Upper lobe of left lung (tissue), 6 donors: Measurements from ENCODE around the gene DOC2B. TPM values are rescaled to one million over a fixed set of nuclear protein-coding genes. Genes with fewer than 3 reads are reported as not detected.

Experiments used
- ATAC-seq, 2 donors: fragments of 200-7000 bp; cut with Tn5 transposase; one replicate each; pipeline ENCODE4 v1.9.1; 2022; ENCODE audit warnings: mild to moderate bottlenecking in 2 of 2, moderate library complexity in 2 of 2; ENCODE audit not compliant: low FRiP score in 2 of 2
- DNase-seq, 2 donors: peaks; one replicate each; pipeline ENCODE4 v3.0.0-alpha.2; 2019 to 2020
- H3K27ac ChIP-seq, 4 donors: fragments of 200-600 bp; sonication (generic); one replicate each; pipeline ENCODE4 v1.5.1; 2016 to 2019
- H3K27me3 ChIP-seq, 4 donors: fragments of 200-600 bp; sonication (generic); one replicate each; pipeline ENCODE4 v1.5.1; 2017 to 2019
- H3K36me3 ChIP-seq, 4 donors: fragments of 200-600 bp; sonication (generic); one replicate each; pipeline ENCODE4 v1.5.1; 2016 to 2019
- H3K4me1 ChIP-seq, 4 donors: fragments of 200-600 bp; sonication (generic); one replicate each; pipeline ENCODE4 v1.5.1; 2018 to 2019
- H3K4me3 ChIP-seq, 4 donors: fragments of 200-600 bp; sonication (generic); one replicate each; pipeline ENCODE4 v1.5.1; 2017 to 2019; ENCODE audit warnings: mild to moderate bottlenecking in 2 of 4, moderate library complexity in 1 of 4
- H3K9me3 ChIP-seq, 4 donors: fragments of 200-600 bp; sonication (generic); one replicate each; pipeline ENCODE4 v1.5.1; 2018 to 2019
- CTCF ChIP-seq, 6 experiments: fragments of 450-650 bp in 4 of 6; fragments of 200-600 bp in 2 of 6; sonication (generic) in 2 of 6; IDR thresholded peaks; one replicate each; pipeline ENCODE4 v1.5.1; 2016 to 2019; ENCODE audit warnings: antibody characterized with exemption in 6 of 6
- EP300 ChIP-seq, 4 donors: sonication (generic); formaldehyde crosslinking; IDR thresholded peaks; one replicate each; pipeline ENCODE4 v1.5.1; 2017; ENCODE audit warnings: antibody characterized with exemption in 4 of 4, control low read depth in 2 of 4
- POLR2A ChIP-seq, 4 donors: fragments of 450-650 bp; IDR thresholded peaks; one replicate each; pipeline ENCODE4 v1.5.1; 2016 to 2017; ENCODE audit warnings: antibody characterized with exemption in 4 of 4, mild to moderate bottlenecking in 2 of 4
- POLR2AphosphoS5 ChIP-seq, 2 donors: sonication (generic); formaldehyde crosslinking; IDR thresholded peaks; one replicate each; pipeline ENCODE4 v1.5.1; 2017; ENCODE audit warnings: antibody characterized with exemption in 2 of 2
- WGBS, 2 donors: methylation state at CpG; one replicate each; pipeline ENCODE4 v1.1.5; 2017 to 2018; 5-methylcytosine and 5-hydroxymethylcytosine counted together
- total RNA-seq, 6 donors: library from RNA; depleted of rRNA in 4 of 6; stranded (reverse); fragments of >200 nt in 4 of 6; gene quantifications; one replicate each; pipeline versions ENCODE4 v1.1.0 to v1.2.1, GENCODE V29; 2016 to 2021
- donor health status: DM: no; HTN: no; CAD: no; lungs with moderate emphysema.
- donor health status: DM: no; HTN: yes; CAD: no; lungs with severe emphysema.

The DOC2B gene
- total RNA-seq, 6 donors from 2014 or later: 1.0 to 10.2 (median 4.4) TPM

- ATAC-seq: no peak
- Histone ChIP-seq H3K9me3 (no peaks in the 10 kb centered on the region), H3K27me3 (no peaks in the 10 kb centered on the region), H3K4me1 (no peaks in the 10 kb centered on the region), H3K4me3 (no peak overlapping the region), H3K27ac (no peak overlapping the region), H3K36me3 (peaks cover 0 to 5% (median 0%) of the 10 kb centered on the region in 4 donors)
- no peak for TF ChIP-seq POLR2A (IDR thresholded peaks at IDR 0.05)
- TF ChIP-seq CTCF (IDR thresholded peaks at IDR 0.05): no peak
- no peak for TF ChIP-seq POLR2AphosphoS5 (IDR thresholded peaks at IDR 0.05)
- no peak for TF ChIP-seq EP300 (IDR thresholded peaks at IDR 0.05)
- DNase-seq: peak in 1 of 2 donors; percentile 43
- WGBS, 2 donors: 88 to 100% methylated on average over 6 to 11 of the region's 11 CpGs
Measured at GRCh38 chr17:162689-163088, 18.8 kb downstream of the DOC2B start.

GRCh38 chr17:161481-161880, 20.0 kb downstream of the DOC2B start:
- H3K9me3 ChIP-seq: no peaks in the 10 kb centered on the region
- DNase-seq (peak in 1 of 2 donors; percentile 37), ATAC-seq (no peak)
- TF ChIP-seq EP300 (IDR thresholded peaks at IDR 0.05) (no peak), CTCF (IDR thresholded peaks at IDR 0.05) (no peak), POLR2AphosphoS5 (IDR thresholded peaks at IDR 0.05) (no peak), POLR2A (IDR thresholded peaks at IDR 0.05) (no peak)
- H3K27me3 ChIP-seq: no peaks in the 10 kb centered on the region
- peaks cover 0 to 5% (median 0%) of the 10 kb centered on the region in 4 donors for H3K36me3 ChIP-seq
- no peaks in the 10 kb centered on the region for H3K4me1 ChIP-seq
- WGBS, 2 donors: 79 to 80% methylated on average over 8 to 10 of the region's 10 CpGs
- H3K4me3 ChIP-seq: no peak overlapping the region
- H3K27ac ChIP-seq: no peak overlapping the region

GRCh38 chr17:160336-160735, 21.1 kb downstream of the DOC2B start:
- 88 to 94% methylated on average over 6 to 13 of the region's 13 CpGs for WGBS, 2 donors
- no peak overlapping the region for H3K27ac ChIP-seq
- DNase-seq (peak in 1 of 2 donors; percentile 42), ATAC-seq (no peak)
- H3K4me1 ChIP-seq: no peaks in the 10 kb centered on the region
- no peaks in the 10 kb centered on the region for H3K9me3 ChIP-seq
- TF ChIP-seq CTCF (IDR thresholded peaks at IDR 0.05) (no peak), EP300 (IDR thresholded peaks at IDR 0.05) (no peak), POLR2A (IDR thresholded peaks at IDR 0.05) (no peak), POLR2AphosphoS5 (IDR thresholded peaks at IDR 0.05) (no peak)
- no peaks in the 10 kb centered on the region for H3K27me3 ChIP-seq
- H3K36me3 ChIP-seq: peaks cover 0 to 5% (median 0%) of the 10 kb centered on the region in 4 donors
- H3K4me3 ChIP-seq: no peak overlapping the region

- ATAC-seq (no peak), DNase-seq (no peak)
- TF ChIP-seq POLR2AphosphoS5 (IDR thresholded peaks at IDR 0.05): no peak
- no peak for TF ChIP-seq POLR2A (IDR thresholded peaks at IDR 0.05)
- TF ChIP-seq EP300 (IDR thresholded peaks at IDR 0.05): no peak
- TF ChIP-seq CTCF (IDR thresholded peaks at IDR 0.05): no peak
- no peak overlapping the region for H3K4me3 ChIP-seq
- H3K36me3 ChIP-seq: peaks cover 0 to 5% (median 0%) of the 10 kb centered on the region in 4 donors
- H3K4me1 ChIP-seq: no peaks in the 10 kb centered on the region
- no peaks in the 10 kb centered on the region for H3K9me3 ChIP-seq
- no peaks in the 10 kb centered on the region for H3K27me3 ChIP-seq
- WGBS, 2 donors: 93 to 97% methylated on average over 15 of the region's 15 CpGs
- no peak overlapping the region for H3K27ac ChIP-seq
Measured at GRCh38 chr17:159609-160008, 21.8 kb downstream of the DOC2B start.

- no peak overlapping the region for H3K4me3 ChIP-seq
- no peaks in the 10 kb centered on the region for H3K4me1 ChIP-seq
- TF ChIP-seq EP300 (IDR thresholded peaks at IDR 0.05) (no peak), POLR2AphosphoS5 (IDR thresholded peaks at IDR 0.05) (no peak)
- no peak for ATAC-seq
- no peaks in the 10 kb centered on the region for H3K27me3 ChIP-seq
- H3K27ac ChIP-seq: no peak overlapping the region
- H3K36me3 ChIP-seq: peaks cover 0 to 5% (median 0%) of the 10 kb centered on the region in 4 donors
- DNase-seq: no peak
- 95 to 99% methylated on average over 7 of the region's 7 CpGs for WGBS, 2 donors
- H3K9me3 ChIP-seq: no peaks in the 10 kb centered on the region
Measured at GRCh38 chr17:158379-158778, 23.1 kb downstream of the DOC2B start.
